ENCODE measurements around the gene RYR3.

DNA sequence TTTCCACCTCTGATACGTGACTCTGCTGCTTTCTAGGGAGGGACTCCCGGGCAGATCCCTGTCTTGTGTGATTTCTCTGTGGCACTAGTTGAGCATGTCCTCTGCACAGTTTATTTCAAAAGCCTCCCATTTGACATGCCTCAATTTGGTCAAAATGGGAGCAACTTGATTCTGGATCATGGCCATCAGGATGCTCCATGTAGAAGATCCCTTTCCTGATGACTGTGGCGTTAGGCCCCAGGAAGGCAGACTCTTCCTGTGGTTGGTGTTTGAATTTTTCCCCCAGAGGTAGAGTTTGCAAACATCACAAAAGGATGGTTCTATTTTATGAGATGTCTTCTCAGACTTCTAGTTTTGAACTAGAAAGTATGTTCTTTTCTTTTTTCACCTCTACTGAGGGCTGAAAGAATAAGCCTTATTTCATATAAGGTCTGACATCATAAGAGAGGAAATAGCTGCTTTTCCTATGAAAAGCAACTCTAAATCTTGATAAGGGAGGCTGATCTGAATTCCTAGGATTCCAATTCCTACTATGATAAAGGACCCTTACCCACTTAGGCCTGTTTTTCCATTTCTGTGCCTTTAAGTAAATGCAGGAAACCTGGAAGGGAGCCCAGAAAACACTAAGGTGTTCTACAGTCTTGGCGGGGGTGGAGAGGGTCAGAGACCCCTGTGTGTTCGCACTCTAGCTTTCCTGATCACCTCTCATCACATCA is 413.7 kb downstream of the RYR3 start:
- TF ChIP-seq, protein P1, sequence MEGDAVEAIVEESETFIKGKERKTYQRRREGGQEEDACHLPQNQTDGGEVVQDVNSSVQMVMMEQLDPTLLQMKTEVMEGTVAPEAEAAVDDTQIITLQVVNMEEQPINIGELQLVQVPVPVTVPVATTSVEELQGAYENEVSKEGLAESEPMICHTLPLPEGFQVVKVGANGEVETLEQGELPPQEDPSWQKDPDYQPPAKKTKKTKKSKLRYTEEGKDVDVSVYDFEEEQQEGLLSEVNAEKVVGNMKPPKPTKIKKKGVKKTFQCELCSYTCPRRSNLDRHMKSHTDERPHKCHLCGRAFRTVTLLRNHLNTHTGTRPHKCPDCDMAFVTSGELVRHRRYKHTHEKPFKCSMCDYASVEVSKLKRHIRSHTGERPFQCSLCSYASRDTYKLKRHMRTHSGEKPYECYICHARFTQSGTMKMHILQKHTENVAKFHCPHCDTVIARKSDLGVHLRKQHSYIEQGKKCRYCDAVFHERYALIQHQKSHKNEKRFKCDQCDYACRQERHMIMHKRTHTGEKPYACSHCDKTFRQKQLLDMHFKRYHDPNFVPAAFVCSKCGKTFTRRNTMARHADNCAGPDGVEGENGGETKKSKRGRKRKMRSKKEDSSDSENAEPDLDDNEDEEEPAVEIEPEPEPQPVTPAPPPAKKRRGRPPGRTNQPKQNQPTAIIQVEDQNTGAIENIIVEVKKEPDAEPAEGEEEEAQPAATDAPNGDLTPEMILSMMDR (conservative IDR thresholded peaks at IDR 0.05; ENCODE audit: low read length): no peak
- TF ChIP-seq EZH2phosphoT487 (IDR thresholded peaks at IDR 0.05; ENCODE audit: borderline replicate concordance, low read depth, low read length): no peak

Data from OCI-LY7 (cell line).